SK-N-SH (cell line): Measurements from ENCODE around the gene CARD8. TPM values are rescaled to one million over a fixed set of nuclear protein-coding genes. Genes with fewer than 3 reads are reported as not detected.
"Not testable (repeated sequence)": the region's sequence is repeated elsewhere in the genome, so short reads cannot be mapped to it uniquely, and the experiment has no call there.

Experiments used
- CTCF ChIA-PET: fragments of 300-600, 350-600 bp; formaldehyde crosslinking; extraction: SDS; loops from one replicate; lab custom pipeline; 2021; lab: Yijun Ruan, JAX
- POLR2A ChIA-PET: fragments of 350-600 bp; sonication (Branson Sonifier 250); formaldehyde crosslinking; extraction: SDS; loops from one replicate; lab custom pipeline; 2020; ENCODE audit warnings: antibody characterized with exemption, inconsistent platforms; lab: Yijun Ruan, JAX
- DNase-seq: peaks from one replicate; pipeline ENCODE4 v3.0.0; 2012
- H2AFZ ChIP-seq: fragments of 200-600 bp; sonication (generic); 2 replicates; pipeline ENCODE4 v1.8.1; 2016; ENCODE audit warnings: antibody characterized with exemption, mild to moderate bottlenecking, low read depth
- H3F3A ChIP-seq: fragments of 200-600 bp; sonication (generic); replicated peaks from 2 replicates; pipeline ENCODE3; 2016; ENCODE audit warnings: antibody characterized with exemption, mild to moderate bottlenecking; ENCODE audit not compliant: insufficient read depth
- H3K27ac ChIP-seq, 2 experiments: fragments of 200-500 bp in 1 of 2; fragments of 200-600 bp in 1 of 2; sonication (Bioruptor generic) in 1 of 2; sonication (generic), shearing (Covaris generic) in 1 of 2; 2 replicates each; pipeline versions ENCODE4 v1.5.1 to v1.6.1; 2014 to 2016; ENCODE audit warnings: low read depth in 2 of 2, inconsistent platforms in 1 of 2, low read length in 1 of 2, mild to moderate bottlenecking in 1 of 2, mixed read lengths in 1 of 2
- H3K27me3 ChIP-seq: fragments of 200-600 bp; sonication (generic), shearing (Covaris generic); 2 replicates; pipeline ENCODE4 v1.6.1; 2016; ENCODE audit warnings: mixed run types; ENCODE audit not compliant: insufficient read depth
- H3K36me3 ChIP-seq, 2 experiments: fragments of 200-500 bp in 1 of 2; fragments of 200-600 bp in 1 of 2; sonication (Bioruptor generic) in 1 of 2; sonication (generic) in 1 of 2; replicated peaks in 1 of 2; 2 replicates each; pipeline versions ENCODE3 to v1.5.1; 2014 to 2016; ENCODE audit warnings: low read length in 1 of 2, mild to moderate bottlenecking in 1 of 2; ENCODE audit not compliant: insufficient read depth in 2 of 2, control insufficient read depth in 1 of 2
- H3K4me1 ChIP-seq, 2 experiments: fragments of 200-500 bp in 1 of 2; fragments of 200-600 bp in 1 of 2; sonication (Bioruptor generic) in 1 of 2; sonication (generic), shearing (Covaris generic) in 1 of 2; 2 replicates each; pipeline versions ENCODE4 v1.5.1 to v1.6.1; 2014 to 2016; ENCODE audit warnings: low read depth in 1 of 2, low read length in 1 of 2, mixed run types in 1 of 2; ENCODE audit not compliant: insufficient read depth in 2 of 2, control insufficient read depth in 1 of 2
- H3K4me2 ChIP-seq: fragments of 200-600 bp; sonication (generic), shearing (Covaris generic); 2 replicates; pipeline ENCODE4 v1.6.1; 2017; ENCODE audit warnings: mixed run types
- H3K4me3 ChIP-seq, 2 experiments: fragments of 200-500 bp in 1 of 2; fragments of 200-600 bp in 1 of 2; sonication (Bioruptor generic) in 1 of 2; sonication (generic), shearing (Covaris generic) in 1 of 2; 2 replicates each; pipeline versions ENCODE4 v1.5.1 to v1.8.1; 2014 to 2016; ENCODE audit warnings: low read depth in 2 of 2, inconsistent platforms in 1 of 2, low read length in 1 of 2, mild to moderate bottlenecking in 1 of 2, mixed read lengths in 1 of 2, moderate library complexity in 1 of 2
- H3K79me2 ChIP-seq: fragments of 200-600 bp; sonication (generic); 2 replicates; pipeline ENCODE4 v1.8.1; 2017; ENCODE audit warnings: mild to moderate bottlenecking; ENCODE audit not compliant: insufficient read depth
- H3K9ac ChIP-seq: fragments of 200-600 bp; sonication (generic); 2 replicates; pipeline ENCODE4 v1.6.1; 2017; ENCODE audit warnings: mixed run types
- H3K9me2 ChIP-seq: fragments of 200-600 bp; sonication (generic); 2 replicates; pipeline ENCODE4 v1.6.1; 2017; ENCODE audit warnings: mixed run types
- H3K9me3 ChIP-seq: fragments of 200-600 bp; sonication (generic); 2 replicates; pipeline ENCODE4 v1.6.1; 2017; ENCODE audit warnings: mixed run types, mild to moderate bottlenecking, moderate library complexity
- H4K20me1 ChIP-seq: fragments of 200-600 bp; sonication (generic); 2 replicates; pipeline ENCODE4 v1.6.1; 2017; ENCODE audit warnings: mild to moderate bottlenecking, mixed run types; ENCODE audit not compliant: insufficient read depth
- CHD2 ChIP-seq: fragments of 150-350 bp; IDR thresholded peaks from 2 replicates; pipeline ENCODE4 v1.6.1; 2018; ENCODE audit warnings: low read length; ENCODE audit not compliant: partially characterized antibody
- CTCF ChIP-seq: fragments of 200-600 bp; sonication (generic); IDR thresholded peaks from 2 replicates; pipeline ENCODE4 v1.6.1; 2017; ENCODE audit warnings: antibody characterized with exemption, mild to moderate bottlenecking, moderate library complexity
- EP300 ChIP-seq, 2 experiments: IDR thresholded peaks; 2 replicates each; pipeline versions ENCODE4 v1.4.0 to v1.6.1; 2012; ENCODE audit warnings: borderline replicate concordance in 1 of 2, low read depth in 1 of 2, low read length in 1 of 2
- EZH2phosphoT487 ChIP-seq: fragments of 200-600 bp; sonication (generic); IDR thresholded peaks from 2 replicates; pipeline ENCODE4 v1.6.1; 2017; ENCODE audit warnings: low read depth, mixed run types, mild to moderate bottlenecking, antibody characterized with exemption, moderate library complexity, borderline replicate concordance
- FOSL2 ChIP-seq: IDR thresholded peaks from 2 replicates; pipeline ENCODE4 v1.4.0; 2012; ENCODE audit warnings: low read depth, mild to moderate bottlenecking, moderate library complexity, borderline replicate concordance
- FOXM1 ChIP-seq: IDR thresholded peaks from 2 replicates; pipeline ENCODE4 v1.4.0; 2012; ENCODE audit warnings: low read depth, mild to moderate bottlenecking
- MEF2A ChIP-seq: IDR thresholded peaks from 2 replicates; pipeline ENCODE4 v1.4.0; 2012; ENCODE audit warnings: low read depth, borderline replicate concordance
- NFIC ChIP-seq: IDR thresholded peaks from 2 replicates; pipeline ENCODE4 v1.4.0; 2012; ENCODE audit warnings: borderline replicate concordance
- POLR2AphosphoS5 ChIP-seq: IDR thresholded peaks from 2 replicates; pipeline ENCODE4 v1.6.1; 2012; ENCODE audit warnings: low read depth, low read length
- RAD21 ChIP-seq: IDR thresholded peaks from 2 replicates; pipeline ENCODE4 v1.6.1; 2012; ENCODE audit warnings: mild to moderate bottlenecking, low read length
- RCOR1 ChIP-seq: fragments of 150-350 bp; IDR thresholded peaks from 2 replicates; pipeline ENCODE4 v1.6.1; 2017; ENCODE audit warnings: antibody characterized with exemption, low read length
- RXRA ChIP-seq: IDR thresholded peaks from 2 replicates; pipeline ENCODE4 v1.4.0; 2012; ENCODE audit warnings: low read depth, mild to moderate bottlenecking, borderline replicate concordance
- SIN3A ChIP-seq: IDR thresholded peaks from 2 replicates; pipeline ENCODE4 v1.6.1; 2012; ENCODE audit warnings: low read depth, mild to moderate bottlenecking, low read length, moderate library complexity, borderline replicate concordance
- SMC3 ChIP-seq: IDR thresholded peaks from 2 replicates; pipeline ENCODE4 v1.6.1; 2012; ENCODE audit warnings: low read depth, low read length, improper control_type of control experiment
- TCF12 ChIP-seq: IDR thresholded peaks from 2 replicates; pipeline ENCODE4 v1.4.0; 2012
- TEAD4 ChIP-seq: IDR thresholded peaks from 2 replicates; pipeline ENCODE4 v1.4.0; 2012; ENCODE audit warnings: mild to moderate bottlenecking, borderline replicate concordance; ENCODE audit not compliant: insufficient read depth
- USF2 ChIP-seq: fragments of 150-350 bp; IDR thresholded peaks from 2 replicates; pipeline ENCODE4 v1.6.1; 2017; ENCODE audit warnings: antibody characterized with exemption, low read length, low read depth, borderline replicate concordance
- WGBS: methylation state at CpG from one replicate; pipeline ENCODE4 v1.1.6; 2017; ENCODE audit warnings: low lambda C conversion rate; 5-methylcytosine and 5-hydroxymethylcytosine counted together
- polyA plus RNA-seq, 3 experiments: library from polyadenylated mRNA; depleted of rRNA; stranded (reverse); fragments of >200 nt; gene quantifications; 2 replicates each; pipeline ENCODE4 v1.2.3, GENCODE V29; 2012
- TF ChIP-seq, protein P1 (sequence below): IDR thresholded peaks from 2 replicates; pipeline ENCODE4 v1.4.0; 2012; ENCODE audit warnings: low read depth, borderline replicate concordance
- TF ChIP-seq, protein P2 (sequence below): IDR thresholded peaks from 2 replicates; pipeline ENCODE4 v1.4.0; 2012; ENCODE audit warnings: low read depth

The CARD8 gene
- polyA plus RNA-seq, 1 of the 3 experiments (the other 2 are of a cell fraction), result 16.4 TPM

DNA sequence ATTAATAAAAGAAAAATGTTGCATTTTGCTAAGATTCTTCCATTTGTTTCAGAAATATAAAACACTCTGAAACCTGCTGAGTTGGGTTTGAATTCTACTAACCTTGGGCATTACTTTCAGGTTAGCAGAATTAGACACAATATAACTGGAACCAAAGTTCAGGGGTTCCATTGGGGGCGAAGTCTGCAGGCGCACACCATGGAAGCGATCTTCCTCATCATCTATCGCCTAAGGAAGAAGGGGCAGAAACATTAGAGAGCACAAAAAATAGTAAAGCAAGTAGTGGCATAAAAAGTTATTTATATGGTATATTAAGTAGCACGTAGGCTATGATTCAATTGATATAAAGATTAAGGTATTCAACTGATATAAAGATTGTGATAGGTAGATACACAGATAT lies 34.1 kb downstream of the CARD8 start:
- no peaks in the 10 kb centered on the region for H4K20me1 ChIP-seq
- 96% methylated on average over 5 of the region's 5 CpGs for WGBS
- H3K36me3 ChIP-seq, result peaks cover 0 to 6% of the 10 kb centered on the region in 2 experiments
- H3K79me2 ChIP-seq, result no peaks in the 10 kb centered on the region
- H3K27ac ChIP-seq, result no peak overlapping the region
- H3K4me3 ChIP-seq, result no peak overlapping the region
- H3F3A ChIP-seq, result peaks cover 4% of the 10 kb centered on the region
- POLR2A ChIA-PET, result no interaction called here
- CTCF ChIA-PET, result no interaction called here
- no peak overlapping the region for H2AFZ ChIP-seq
- no peaks in the 10 kb centered on the region for H3K9me2 ChIP-seq
- no peaks in the 10 kb centered on the region for H3K27me3 ChIP-seq
- H3K9me3 ChIP-seq, result no peaks in the 10 kb centered on the region
- DNase-seq, result no peak
- H3K9ac ChIP-seq, result no peak overlapping the region
- H3K4me1 ChIP-seq, result no peaks in the 10 kb centered on the region; a peak in 1 of 4 replicates
- H3K4me2 ChIP-seq, result no peak overlapping the region
- TF ChIP-seq SMC3 (no peak), RCOR1 (no peak), EP300 (IDR thresholded peaks at IDR 0.05; ENCODE audit: borderline replicate concordance in 1 of 2, low read depth in 1 of 2, low read length in 1 of 2) (no peak), TCF12 (no peak), CHD2 (no peak), RAD21 (no peak), POLR2AphosphoS5 (no peak), MEF2A (no peak), TEAD4 (no peak), SIN3A (no peak), RXRA (no peak), FOXM1 (no peak), USF2 (no peak), EZH2phosphoT487 (no peak), FOSL2 (no peak), CTCF (no peak), NFIC (no peak)
- TF ChIP-seq, protein P1, sequence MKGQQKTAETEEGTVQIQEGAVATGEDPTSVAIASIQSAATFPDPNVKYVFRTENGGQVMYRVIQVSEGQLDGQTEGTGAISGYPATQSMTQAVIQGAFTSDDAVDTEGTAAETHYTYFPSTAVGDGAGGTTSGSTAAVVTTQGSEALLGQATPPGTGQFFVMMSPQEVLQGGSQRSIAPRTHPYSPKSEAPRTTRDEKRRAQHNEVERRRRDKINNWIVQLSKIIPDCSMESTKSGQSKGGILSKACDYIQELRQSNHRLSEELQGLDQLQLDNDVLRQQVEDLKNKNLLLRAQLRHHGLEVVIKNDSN, result no peak
- TF ChIP-seq, protein P2, sequence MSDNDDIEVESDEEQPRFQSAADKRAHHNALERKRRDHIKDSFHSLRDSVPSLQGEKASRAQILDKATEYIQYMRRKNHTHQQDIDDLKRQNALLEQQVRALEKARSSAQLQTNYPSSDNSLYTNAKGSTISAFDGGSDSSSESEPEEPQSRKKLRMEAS, result no peak

DNA sequence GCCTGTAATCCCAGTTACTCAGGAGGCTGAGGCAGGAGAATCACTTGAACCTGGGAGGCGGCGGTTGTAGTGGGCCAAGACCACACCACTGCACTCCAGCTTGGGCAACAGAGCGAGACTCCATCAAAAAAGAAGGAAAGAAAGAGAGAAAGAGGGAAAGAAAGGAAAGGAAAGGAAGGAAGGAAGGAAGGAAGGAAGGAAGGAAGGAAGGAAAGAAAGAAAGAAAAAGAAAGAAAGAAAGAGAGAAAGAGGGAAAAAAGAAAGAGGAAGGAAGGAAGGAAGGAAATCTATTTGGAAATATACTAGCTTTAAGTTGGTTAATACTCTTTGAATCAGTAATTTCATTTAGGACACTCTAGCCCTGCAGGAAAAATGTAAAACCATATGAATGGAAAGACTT lies 34.9 kb downstream of the CARD8 start:
- DNase-seq, H4K20me1 ChIP-seq, POLR2A ChIA-PET, H3K27me3 ChIP-seq, H3K4me2 ChIP-seq, H3F3A ChIP-seq, CTCF ChIA-PET, H3K9ac ChIP-seq, H3K27ac ChIP-seq, H3K36me3 ChIP-seq, H2AFZ ChIP-seq, H3K9me3 ChIP-seq, H3K9me2 ChIP-seq, H3K79me2 ChIP-seq, H3K4me1 ChIP-seq, H3K4me3 ChIP-seq: not testable (repeated sequence)
- 97% methylated on average over 3 of the region's 3 CpGs for WGBS
